22Rv1 (cell line): Measurements from ENCODE around the gene CCDC43.

Experiments used
- CTCF ChIP-seq: fragments of 450-650 bp; IDR thresholded peaks from 2 replicates; pipeline ENCODE4 v1.5.1; 2017; ENCODE audit warnings: mild to moderate bottlenecking
- ZFX ChIP-seq: fragments of 450-650 bp; IDR thresholded peaks from 2 replicates; pipeline ENCODE4 v1.6.1; 2017; ENCODE audit warnings: antibody characterized with exemption, borderline replicate concordance

- TF ChIP-seq CTCF (no peak), ZFX (no peak)
These were observed 26.5 kb downstream of the CCDC43 start for GRCh38 chr17:44663095-44663494.
